ENCODE data around the gene SORL1.
A peak's percentile ranks its signal among the peaks of the same experiment; 100 is the strongest.
"Not testable (repeated sequence)": the region's sequence is repeated elsewhere in the genome, so short reads cannot be mapped to it uniquely, and the experiment has no call there.

The SORL1 gene

GRCh38 chr11:121478895-121479697 lies 27.0 kb downstream of the SORL1 start:
- no peak for DNase-seq

GRCh38 chr11:121479698-121480238 lies 27.7 kb downstream of the SORL1 start:
- DNase-seq: no peak

GRCh38 chr11:121481484-121482230 lies 29.5 kb downstream of the SORL1 start:
- not testable (repeated sequence) for DNase-seq

DNA sequence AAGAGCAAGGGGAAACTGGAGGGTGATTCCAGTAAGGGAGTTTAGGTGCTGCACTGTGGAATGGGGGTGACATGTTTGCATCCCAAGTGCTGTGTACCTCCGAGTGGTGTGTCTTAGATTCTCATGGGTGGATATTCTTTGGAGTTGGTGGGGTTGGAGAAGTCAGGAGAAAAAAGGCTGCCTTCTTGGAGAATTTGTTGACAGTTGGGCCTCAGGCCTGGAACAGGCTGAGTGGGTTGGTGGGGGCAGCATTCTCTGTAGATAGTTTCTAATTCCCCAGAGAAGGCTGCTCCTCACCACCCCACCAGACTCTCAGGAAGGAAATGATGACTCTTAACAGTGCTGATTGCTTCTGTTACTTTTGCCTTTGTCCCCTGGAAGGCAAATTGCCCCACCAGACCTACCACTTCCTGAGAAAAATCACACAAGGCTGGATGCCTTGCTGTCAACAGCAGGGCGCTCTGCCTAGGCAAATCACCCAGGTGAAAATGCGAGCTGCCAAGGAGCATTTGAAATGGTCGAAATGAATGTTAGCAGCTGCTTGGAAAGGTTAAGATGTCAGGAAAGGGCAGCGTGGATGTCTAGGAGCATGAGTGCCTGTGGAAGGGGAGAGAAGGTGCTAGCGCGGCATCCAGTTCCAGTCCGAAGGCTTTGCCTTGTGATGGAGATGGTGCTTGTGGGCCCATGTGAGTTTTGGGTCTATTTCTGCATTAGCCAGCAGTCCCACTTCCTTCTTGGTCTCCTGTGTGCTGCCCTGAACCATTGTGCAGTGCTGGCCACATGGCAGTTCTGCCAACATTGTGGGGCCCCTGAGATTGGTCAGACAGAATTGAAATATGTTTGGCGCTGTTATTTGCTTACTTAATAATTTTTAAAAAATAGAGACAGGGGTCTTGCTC lies 30.4 kb downstream of the SORL1 start:
- peak; percentile 60 for DNase-seq

- no peak for DNase-seq
These were observed 31.8 kb downstream of the SORL1 start for GRCh38 chr11:121483805-121484480.

GRCh38 chr11:121485216-121485615 lies 33.1 kb downstream of the SORL1 start:
- no peak for DNase-seq

- DNase-seq: no peak
These were observed 33.9 kb downstream of the SORL1 start for GRCh38 chr11:121486054-121486453.

GRCh38 chr11:121487191-121487590 lies 35.1 kb downstream of the SORL1 start:
- no peak for DNase-seq

DNA sequence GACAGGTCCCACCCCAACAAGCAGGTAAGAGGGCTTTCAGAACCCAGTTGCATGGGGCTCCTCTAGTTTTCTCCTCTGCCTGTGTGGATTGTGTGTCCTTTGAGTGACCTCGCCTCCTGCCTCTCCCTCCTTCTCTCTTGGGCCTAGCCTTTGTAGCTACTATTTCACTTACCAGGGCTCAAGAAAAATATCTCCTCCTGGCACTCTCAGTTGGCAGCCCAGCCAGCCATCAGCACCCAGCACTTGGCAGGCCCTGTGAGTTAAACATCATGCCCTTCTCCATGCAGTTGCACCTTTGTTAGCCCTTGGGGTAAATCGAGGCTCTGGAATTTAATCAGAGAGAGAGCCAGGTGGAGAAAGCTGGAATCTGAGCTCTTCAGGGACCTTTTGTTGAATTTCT lies 36.1 kb downstream of the SORL1 start:
- DNase-seq: no peak

- DNase-seq: no peak
These were observed 36.5 kb downstream of the SORL1 start for GRCh38 chr11:121488641-121489040.

DNA sequence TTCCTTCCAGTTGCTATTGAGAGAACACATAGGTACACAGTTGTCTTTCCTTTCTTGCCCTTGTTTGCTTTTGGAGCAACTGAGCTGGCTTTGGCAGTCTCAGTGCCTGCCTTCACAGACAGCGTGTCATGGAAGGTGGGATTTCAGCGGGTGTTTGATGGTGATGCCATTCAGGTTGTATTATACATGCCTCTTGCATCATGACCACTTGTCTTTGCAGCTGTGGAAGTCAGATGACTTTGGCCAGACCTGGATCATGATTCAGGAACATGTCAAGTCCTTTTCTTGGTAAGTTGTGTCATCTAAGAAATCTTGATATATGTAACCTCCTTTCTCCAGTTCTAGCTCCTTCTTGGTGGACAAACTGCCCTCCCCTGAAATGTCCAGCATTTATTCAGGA lies 37.7 kb downstream of the SORL1 start:
- DNase-seq: no peak

GRCh38 chr11:121494355-121495099 lies 42.4 kb downstream of the SORL1 start:
- peak; percentile 50 for DNase-seq

DNA sequence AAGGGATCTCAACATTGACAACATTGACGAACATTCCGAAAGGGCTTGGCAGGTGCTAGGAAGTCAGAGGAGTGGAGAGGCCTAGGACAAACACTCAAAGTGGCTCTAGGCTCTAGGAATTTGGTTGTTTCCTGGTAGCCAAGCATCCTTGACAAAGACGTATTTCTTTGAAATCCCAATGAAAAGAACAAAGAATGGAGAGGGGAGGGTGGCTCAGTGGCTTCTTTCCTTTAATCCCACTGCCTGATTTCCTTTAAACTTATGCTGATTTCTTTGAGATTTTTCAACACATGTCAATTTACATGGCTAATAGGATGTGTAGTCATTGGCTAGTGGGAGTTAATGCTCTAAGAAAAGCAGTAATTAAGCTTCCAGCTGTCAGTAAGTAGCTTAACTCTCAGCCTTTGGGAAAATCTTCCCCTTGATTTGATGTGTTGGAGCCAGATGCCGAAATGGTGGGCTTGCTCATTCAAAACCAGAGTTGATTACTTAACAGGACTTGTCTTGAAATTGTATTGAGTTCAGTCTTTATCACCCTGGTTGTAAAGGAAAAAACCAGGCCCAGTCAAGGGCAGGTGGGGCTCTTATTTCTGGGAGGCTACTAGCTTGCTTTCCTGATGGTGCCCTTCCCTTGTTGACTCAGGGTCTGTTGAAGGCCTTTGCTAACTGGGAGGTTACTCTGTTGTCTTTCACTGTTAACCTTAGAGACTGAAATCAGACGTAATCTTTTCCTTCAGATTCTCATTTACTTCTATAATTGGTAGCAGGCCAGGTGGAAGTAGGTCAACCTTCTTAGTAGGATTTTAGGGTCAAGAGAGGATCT lies 45.3 kb downstream of the SORL1 start:
- no peak for DNase-seq

- DNase-seq: no peak
These were observed 47.3 kb downstream of the SORL1 start for GRCh38 chr11:121499405-121499804.

DNA sequence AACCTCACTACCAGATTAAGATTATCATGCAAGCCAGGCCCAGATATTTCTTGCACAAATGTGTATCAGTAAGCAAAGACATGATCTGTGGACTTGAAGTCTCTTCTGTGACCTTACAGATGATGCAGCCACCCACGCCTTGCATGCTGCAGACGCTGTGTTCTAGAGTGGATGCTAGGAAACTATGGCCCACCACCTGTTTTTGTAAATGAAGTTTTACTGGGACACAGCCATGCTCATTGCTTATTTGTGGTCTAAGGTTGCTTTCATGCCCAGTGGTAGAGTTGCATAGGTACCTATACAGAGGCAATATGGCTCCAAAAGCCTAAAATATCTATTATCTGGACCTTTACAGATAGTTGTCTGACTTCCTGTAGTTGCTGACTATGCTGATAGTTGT lies 48.2 kb downstream of the SORL1 start:
- DNase-seq: no peak

- no peak for DNase-seq
These were observed 48.6 kb downstream of the SORL1 start for GRCh38 chr11:121500717-121501116.

DNA sequence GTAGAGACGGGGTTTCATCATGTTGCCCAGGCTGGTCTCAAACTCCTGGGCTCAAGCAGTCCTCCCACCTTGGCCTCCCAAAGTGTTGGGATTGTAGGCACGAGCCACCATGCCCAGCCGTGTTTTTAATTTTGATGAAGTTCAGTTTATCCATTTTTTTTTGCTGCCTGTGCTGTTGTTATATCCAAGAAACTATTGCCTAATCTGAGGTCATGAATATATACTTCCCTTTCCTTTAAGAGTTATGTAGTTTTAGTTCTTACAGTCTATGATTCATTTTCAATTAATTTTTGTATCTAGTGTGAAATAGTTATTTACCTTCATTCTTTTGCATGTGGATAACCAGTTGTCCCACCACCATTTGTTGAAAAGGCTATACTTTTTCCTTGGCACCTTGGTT lies 50.9 kb downstream of the SORL1 start:
- no peak for DNase-seq

- DNase-seq: not testable (repeated sequence)
These were observed 54.1 kb downstream of the SORL1 start for GRCh38 chr11:121506237-121506636.

DNA sequence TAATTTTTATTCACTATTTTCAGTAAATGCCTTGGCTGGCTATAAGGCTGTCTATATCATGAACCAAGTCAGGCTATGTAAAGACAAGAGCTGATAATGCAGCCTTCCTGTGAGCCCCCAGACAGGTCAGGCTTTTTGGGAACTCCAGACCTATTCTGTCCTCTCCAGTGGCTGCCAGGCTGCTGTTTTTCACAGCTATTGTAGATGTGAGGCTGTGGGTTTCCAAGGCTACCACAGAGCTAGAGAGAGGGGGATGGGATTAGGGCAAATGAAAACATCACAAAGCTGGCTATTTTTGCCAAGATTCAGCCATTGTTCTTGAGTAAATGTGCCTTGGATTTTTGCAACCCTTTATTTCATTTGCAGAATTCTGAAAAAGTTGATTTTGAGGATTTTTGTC lies 56.3 kb downstream of the SORL1 start:
- DNase-seq: no peak

DNA sequence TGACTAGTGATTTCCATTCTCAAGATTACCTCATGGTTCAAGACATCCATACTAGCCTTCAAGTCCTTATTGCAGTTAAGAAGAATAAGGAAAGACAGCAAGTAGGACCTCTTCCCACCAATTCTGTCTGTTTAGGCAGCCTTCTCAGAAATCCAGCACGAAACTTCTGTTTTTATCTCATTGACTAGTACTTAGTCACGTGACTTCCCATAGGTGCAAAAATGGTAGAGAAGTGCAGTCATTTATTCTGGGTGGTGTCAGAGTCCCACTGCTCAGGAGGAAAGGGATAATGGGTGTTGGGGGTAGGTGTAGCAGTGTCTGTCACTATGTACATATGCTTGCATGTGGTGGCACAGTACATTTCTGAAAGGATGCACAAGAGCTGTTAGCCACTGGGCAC lies 58.3 kb downstream of the SORL1 start:
- DNase-seq: no peak
